ENCODE data around the gene ESYT1.
"Not testable (repeated sequence)": the region's sequence is repeated elsewhere in the genome, so short reads cannot be mapped to it uniquely, and the experiment has no call there.

The ESYT1 gene

DNA sequence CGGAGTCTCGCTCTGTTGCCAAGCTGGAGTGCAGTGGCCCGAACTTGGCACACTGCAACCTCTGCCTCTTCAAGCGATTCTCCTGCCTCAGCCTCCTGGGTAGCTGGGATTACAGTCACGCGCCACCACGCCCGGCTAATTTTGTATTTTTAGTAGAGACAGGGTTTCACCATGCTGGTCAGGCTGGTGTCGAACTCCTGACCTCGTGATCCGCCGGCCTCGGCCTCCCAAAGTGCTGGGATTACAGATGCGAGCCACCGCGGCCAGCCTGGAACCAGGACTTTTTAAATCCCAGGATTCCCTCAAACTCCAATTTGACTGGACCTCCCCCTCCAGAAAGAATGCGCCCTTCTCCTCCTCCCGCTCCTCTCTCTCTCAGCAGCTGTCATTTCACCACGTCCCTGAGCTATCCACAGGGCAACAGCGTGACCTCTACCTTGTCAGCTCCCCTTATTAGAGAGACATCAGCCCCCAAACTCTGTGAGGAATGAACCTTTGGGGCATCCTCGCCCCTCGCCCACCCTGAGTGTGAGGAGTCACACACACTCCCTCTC lies 2.0 kb downstream of the ESYT1 start:
- DNase-seq = no peak

DNA sequence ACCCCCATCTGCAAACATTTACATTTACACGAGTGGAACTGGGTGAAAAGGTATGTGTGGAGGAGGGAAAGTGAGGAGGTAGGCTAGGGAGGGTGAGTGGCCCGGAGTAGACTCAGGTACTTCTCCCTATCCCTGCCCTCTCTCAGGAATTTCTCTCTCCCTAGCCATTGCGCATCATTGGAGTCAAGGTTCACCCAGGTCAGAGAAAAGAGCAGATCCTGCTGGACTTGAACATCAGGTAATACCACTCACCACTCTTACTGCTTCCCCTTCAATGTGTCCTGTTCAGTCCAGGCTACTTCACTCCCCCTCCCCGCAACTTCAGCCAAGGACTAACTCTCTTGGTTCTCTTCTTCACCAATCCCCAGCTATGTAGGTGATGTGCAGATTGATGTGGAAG lies 2.8 kb downstream of the ESYT1 start:
- DNase-seq = no peak

GRCh38 chr12:56134897-56135296 lies 6.8 kb downstream of the ESYT1 start:
- no peak for DNase-seq

DNA sequence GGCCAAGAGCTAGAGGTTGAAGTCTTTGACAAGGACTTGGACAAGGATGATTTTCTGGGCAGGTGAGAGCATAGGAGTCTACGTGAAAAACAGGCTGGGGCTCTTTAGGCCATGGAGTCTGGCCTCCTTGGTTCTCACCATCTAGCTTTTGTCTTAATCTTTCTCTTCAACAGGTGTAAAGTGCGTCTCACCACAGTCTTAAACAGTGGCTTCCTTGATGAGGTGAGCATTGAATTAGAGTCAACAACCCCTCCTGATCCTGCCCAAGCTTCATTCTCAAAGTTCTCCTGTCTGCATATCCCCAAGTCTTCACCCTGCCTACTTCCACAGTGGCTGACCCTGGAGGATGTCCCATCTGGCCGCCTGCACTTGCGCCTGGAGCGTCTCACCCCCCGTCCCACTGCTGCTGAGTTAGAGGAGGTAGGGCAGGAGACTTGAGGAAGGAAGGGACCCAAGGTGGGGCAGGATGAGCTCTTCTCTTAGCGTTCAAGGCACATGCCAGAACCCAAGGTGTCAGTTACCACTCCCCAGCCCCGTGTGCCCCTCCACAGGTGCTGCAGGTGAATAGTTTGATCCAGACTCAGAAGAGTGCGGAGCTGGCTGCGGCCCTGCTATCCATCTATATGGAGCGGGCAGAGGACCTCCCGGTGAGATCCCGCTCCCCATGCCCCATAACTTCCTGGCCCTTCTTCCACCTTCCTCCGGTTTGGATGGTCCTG lies 9.9 kb downstream of the ESYT1 start:
- DNase-seq = no peak

DNA sequence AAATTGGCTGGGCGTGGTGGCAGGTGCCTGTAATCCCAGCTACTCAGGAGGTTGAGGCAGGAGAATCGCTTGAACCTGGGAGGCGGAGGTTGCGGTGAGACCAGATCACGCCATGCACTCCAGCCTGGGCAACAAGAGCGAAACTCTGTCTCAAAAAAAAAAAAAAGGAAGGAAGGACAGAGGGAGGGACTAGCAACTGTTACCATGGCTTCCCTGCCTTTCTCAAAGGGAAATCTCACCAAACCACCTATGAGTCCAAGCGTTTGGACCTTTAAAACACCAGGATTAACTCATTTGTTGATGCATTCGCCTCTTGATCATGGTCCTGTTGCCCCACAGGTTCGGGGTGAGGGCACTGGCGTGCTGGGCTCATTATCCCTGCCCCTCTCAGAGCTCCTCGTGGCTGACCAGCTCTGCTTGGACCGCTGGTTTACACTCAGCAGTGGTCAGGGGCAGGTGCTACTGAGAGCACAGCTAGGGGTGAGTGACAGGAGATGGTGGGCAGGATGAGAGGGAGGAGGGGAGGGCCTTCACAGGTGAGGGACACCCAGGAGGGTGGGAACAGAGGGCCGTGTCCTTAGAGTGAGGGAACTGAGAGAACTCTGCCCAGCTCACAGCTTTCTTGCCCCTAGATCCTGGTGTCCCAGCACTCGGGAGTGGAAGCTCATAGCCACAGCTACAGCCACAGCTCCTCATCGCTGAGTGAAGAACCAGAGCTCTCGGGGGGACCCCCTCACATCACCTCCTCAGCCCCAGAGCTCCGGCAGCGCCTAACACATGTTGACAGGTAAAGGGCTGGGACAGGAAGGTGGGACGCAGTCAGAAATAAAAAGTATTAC lies 14.1 kb downstream of the ESYT1 start:
- no peak for DNase-seq

- no peak for DNase-seq
Observed at GRCh38 chr12:56143217-56143616, 15.2 kb downstream of the ESYT1 start.

DNA sequence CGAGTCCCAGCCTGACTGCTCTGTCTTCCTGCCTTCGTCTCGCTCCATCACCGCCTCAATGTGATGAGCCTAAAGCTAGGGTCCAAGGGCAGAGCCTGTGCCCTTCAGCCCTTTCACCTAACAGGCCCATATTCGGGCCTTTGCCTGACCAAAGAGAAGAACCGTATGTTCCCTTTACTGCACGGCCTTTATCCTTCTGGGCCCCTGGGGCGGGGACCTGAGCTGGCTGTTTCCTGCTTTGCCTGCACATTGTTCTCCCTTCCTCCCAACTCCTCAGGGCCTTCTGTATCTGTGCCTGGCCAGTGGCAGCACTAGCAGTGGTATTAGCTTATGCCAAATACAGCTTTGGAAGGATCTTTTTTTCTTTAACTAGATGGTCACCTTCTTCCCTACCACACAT lies 15.8 kb downstream of the ESYT1 start:
- DNase-seq = no peak

DNA sequence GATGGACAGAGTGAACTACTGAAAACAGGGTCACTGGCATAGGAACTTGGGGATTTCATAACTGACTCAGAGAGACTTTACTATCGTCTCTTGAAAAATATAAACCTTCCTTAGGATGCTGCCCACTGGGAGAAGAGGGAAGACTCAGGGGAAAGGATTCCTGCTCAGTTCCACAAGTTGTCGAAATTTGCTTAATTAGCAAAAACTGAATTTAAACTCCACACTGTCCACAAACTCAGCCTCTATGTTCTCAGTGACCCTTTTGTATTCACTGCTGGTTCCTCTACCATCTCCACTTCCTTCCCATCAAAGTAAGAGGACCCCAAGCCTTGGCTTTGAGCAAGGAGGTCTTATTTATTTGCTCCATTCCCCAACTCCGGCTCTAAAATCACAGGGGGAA lies 17.1 kb downstream of the ESYT1 start:
- no peak for DNase-seq

- no peak for DNase-seq
Observed at GRCh38 chr12:56146492-56147460, 18.7 kb downstream of the ESYT1 start.

GRCh38 chr12:56150563-56150962 lies 22.5 kb downstream of the ESYT1 start:
- DNase-seq = no peak

GRCh38 chr12:56151672-56152131 lies 23.6 kb downstream of the ESYT1 start:
- DNase-seq = peak; percentile 71

DNA sequence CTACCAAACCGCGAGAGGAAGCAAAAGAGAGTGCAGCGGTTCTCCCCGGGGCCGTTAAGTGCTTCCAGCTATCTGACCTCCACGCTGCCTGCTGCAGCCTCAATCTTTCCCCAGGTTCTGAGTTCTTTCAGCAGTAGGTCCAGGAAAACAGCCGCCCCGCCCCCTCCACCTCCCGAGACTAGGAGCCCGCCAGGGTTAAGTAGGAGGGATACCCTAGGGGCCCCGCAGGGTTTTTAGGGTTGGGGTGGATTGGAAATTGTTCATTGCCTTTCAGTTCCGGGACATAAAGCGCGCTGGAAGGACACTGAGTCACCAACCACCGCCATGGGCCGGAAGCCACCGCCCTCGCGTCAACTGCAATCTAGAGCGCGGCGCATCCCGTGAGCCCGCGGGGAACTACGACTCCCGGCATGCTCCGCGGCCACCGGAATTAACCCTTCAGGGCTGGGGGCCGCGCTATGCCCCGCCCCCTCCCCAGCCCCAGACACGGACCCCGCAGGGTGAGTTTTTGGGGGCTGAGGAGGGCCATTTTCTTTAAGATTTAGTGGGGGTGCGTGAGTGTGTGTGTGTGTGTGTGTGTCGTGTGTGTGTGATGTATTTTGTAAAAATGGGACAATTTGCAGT lies 24.2 kb downstream of the ESYT1 start, which contains the start of gene MYL6B:
Gene MYL6B, plus strand, starts transcription at position 456 of the 624 bp plus-strand sequence. CDS start 1,332 bp downstream, outside the sequence.
- peak; percentile 91 for DNase-seq

- DNase-seq = no peak
Observed at GRCh38 chr12:56152756-56153677, 24.9 kb downstream of the ESYT1 start.

GRCh38 chr12:56153678-56154065 lies 25.6 kb downstream of the ESYT1 start:
- no peak for DNase-seq

DNA sequence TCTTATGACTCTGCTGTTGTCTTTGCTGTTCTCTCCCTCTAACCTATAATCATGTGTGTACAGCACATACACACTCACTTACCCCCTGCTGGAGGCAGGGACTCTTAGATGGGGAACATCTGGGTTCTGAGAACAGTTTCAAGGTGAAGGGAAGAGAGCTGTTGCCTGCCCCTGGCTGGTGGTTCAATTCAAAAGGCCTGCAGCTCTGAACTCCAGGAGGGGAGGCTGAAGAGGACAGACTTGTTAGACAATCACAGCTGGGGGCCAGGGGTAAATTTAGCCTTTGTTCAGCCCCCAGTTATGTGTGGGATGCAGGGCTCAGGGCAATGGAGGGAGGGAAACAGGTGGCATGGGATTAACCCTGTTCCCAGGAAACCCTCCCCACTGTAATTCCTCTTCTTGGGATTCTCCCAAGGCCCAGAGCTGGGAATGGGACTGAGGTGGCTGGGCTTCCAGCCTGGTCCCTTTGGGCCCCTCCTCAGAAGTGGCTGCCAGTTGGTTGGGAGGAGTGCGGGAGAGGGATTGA lies 26.2 kb downstream of the ESYT1 start:
- no peak for DNase-seq

GRCh38 chr12:56154818-56155217 lies 26.8 kb downstream of the ESYT1 start:
- DNase-seq = no peak

GRCh38 chr12:56155256-56155845 lies 27.3 kb downstream of the ESYT1 start:
- no peak for DNase-seq

- DNase-seq = not testable (repeated sequence)
Observed at GRCh38 chr12:56156464-56157200, 28.6 kb downstream of the ESYT1 start.
